ENCODE measurements around the gene SLC25A52. TPM values are rescaled to one million over a fixed set of nuclear protein-coding genes. Genes with fewer than 3 reads are reported as not detected.

Gene SLC25A52
- total and polyA plus RNA-seq, 7 donors: 0.05 to 0.78 TPM; not detected in 5

DNA sequence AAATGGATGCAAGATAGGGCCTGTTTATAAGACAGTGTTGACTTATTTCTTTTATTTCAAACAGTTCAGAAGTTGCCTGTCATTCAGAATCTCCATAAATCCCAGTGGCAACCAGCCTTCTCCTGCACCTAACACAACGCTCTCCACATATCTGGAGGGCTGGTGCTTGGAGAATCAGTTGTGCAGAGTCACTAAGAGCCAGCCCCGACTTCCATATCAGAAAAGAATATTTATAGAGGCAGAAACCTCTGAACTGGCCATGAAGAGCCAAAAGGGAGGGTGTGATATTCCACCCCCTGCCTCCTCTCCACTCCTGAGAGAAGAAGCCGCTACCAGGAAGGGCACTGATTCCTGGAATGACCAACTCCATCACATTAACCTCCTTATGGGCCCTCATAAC lies 42.3 kb downstream of the SLC25A52 start:
- WGBS, 3 donors: 67 to 85% (median 82%) methylated on average over 3 of the region's 3 CpGs
- Histone ChIP-seq H3K27me3 (ENCODE audit: insufficient read depth in 3 of 3, low read length in 2 of 3) (no peaks in the 10 kb centered on the region), H3K4me1 (peaks cover 4% of the 10 kb centered on the region), H3K9me3 (no peaks in the 10 kb centered on the region), H3K27ac (no peak overlapping the region), H3K4me3 (no peak overlapping the region), H3K36me3 (ENCODE audit: insufficient read depth in 1 of 2, low read depth in 1 of 2) (no peaks in the 10 kb centered on the region)
- TF ChIP-seq, protein P1, sequence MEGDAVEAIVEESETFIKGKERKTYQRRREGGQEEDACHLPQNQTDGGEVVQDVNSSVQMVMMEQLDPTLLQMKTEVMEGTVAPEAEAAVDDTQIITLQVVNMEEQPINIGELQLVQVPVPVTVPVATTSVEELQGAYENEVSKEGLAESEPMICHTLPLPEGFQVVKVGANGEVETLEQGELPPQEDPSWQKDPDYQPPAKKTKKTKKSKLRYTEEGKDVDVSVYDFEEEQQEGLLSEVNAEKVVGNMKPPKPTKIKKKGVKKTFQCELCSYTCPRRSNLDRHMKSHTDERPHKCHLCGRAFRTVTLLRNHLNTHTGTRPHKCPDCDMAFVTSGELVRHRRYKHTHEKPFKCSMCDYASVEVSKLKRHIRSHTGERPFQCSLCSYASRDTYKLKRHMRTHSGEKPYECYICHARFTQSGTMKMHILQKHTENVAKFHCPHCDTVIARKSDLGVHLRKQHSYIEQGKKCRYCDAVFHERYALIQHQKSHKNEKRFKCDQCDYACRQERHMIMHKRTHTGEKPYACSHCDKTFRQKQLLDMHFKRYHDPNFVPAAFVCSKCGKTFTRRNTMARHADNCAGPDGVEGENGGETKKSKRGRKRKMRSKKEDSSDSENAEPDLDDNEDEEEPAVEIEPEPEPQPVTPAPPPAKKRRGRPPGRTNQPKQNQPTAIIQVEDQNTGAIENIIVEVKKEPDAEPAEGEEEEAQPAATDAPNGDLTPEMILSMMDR (IDR thresholded peaks at IDR 0.05): no peak
- intact Hi-C loops (cut with DNase I): no loop called here
- DNase-seq (no peak), ATAC-seq (no peak)

DNA sequence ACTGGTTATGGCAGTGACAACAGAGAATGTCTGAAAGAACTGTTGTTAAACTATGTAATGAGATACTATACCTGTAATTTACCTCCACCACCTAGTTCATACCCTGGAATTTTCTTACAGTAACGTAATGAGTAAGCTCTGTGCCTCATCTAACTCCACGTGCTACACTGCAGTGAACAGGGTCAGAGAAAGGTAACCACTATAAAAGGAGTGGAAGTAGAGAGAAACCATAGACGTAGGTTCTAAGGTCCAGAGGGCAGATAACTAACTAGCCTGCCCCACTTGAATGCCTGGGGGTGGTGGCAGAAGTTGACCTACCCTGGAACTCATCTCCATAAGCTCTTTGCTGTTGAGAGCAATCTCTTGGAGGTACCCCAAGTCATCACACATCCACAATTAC lies 44.3 kb downstream of the SLC25A52 start:
- no peak for DNase-seq
- H3K36me3 ChIP-seq (ENCODE audit: insufficient read depth in 1 of 2, low read depth in 1 of 2): no peaks in the 10 kb centered on the region

DNA sequence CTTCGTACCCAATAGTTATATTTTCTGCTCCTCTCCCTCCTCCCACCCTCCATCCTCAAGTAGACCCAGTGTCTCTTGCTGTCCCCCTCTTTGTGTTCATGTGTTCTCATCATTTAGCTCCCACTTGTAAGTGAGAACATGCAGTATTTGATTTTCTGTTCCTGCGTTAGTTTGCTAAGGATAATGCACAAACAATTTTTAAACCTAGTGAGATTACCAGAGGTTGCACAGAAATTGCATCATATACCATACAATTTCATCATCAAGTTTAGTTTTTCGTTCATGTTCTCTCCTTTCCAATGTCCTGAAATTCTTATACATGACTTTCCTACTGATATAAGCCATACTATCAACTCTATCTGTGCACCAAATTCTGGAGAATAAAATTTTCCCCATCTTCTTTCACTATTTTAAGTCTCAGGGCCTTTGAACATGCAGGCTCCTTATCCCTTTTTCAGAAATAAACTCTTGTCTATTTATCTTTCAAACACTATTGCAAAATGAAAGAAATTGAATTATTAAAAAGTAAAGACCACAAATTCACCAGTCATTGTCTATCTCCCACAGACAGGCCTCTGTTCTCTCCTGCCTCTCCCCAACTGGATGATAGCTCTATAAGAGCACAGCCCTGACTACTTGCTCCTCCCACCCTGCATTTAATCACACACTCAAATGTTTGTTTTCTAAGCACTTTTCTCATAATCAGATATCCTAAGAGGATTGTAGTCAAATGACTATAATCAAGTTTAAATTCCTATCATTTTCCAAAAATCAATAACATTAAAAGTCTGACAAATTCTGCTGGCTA lies 49.1 kb downstream of the SLC25A52 start:
- Histone ChIP-seq H3K4me3 (no peak overlapping the region), H3K9me3 (no peaks in the 10 kb centered on the region), H3K4me1 (no peaks in the 10 kb centered on the region), H3K36me3 (ENCODE audit: insufficient read depth in 1 of 2, low read depth in 1 of 2) (no peaks in the 10 kb centered on the region), H3K27ac (no peak overlapping the region), H3K27me3 (ENCODE audit: insufficient read depth in 3 of 3, low read length in 2 of 3) (no peaks in the 10 kb centered on the region)
- TF ChIP-seq, protein P1 (IDR thresholded peaks at IDR 0.05): no peak
- no peak for ATAC-seq
- DNase-seq: no peak
- WGBS, 3 donors: 82 to 95% (median 87%) methylated on average over 3 of the region's 3 CpGs
- intact Hi-C loops (cut with DNase I): no loop called here

More for the DNA sequence above, 44.3 kb downstream of the SLC25A52 start:
- Histone ChIP-seq H3K9me3 (no peaks in the 10 kb centered on the region), H3K4me1 (no peaks in the 10 kb centered on the region), H3K27me3 (ENCODE audit: insufficient read depth in 3 of 3, low read length in 2 of 3) (no peaks in the 10 kb centered on the region), H3K4me3 (no peak overlapping the region), H3K27ac (no peak overlapping the region)
- TF ChIP-seq, protein P1 (IDR thresholded peaks at IDR 0.05): no peak
- intact Hi-C loops (cut with DNase I): no loop called here
- WGBS, 3 donors: 69 to 75% (median 74%) methylated on average over 3 of the region's 3 CpGs
- no peak for ATAC-seq

DNA sequence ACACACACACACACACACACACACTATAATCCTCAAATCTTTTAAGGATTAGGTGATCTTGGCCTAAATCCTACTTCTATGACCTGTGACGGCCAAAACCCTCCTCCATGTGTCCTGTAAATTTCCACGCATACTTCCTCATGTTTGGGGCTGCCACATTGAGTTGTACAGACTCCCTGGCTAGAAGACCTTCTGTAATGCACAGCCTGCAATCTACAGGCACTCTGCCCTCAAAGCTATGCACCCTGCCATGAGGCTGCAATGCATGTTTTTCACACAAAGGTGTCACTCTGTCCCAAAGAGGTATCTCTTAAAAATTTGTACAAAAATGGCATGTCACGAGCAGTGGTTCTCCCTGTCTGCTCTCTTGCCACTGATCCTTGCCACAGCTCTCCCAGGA lies 49.9 kb downstream of the SLC25A52 start:
- Histone ChIP-seq H3K9me3 (no peaks in the 10 kb centered on the region), H3K36me3 (ENCODE audit: insufficient read depth in 1 of 2, low read depth in 1 of 2) (no peaks in the 10 kb centered on the region), H3K4me1 (no peaks in the 10 kb centered on the region), H3K4me3 (no peak overlapping the region), H3K27ac (no peak overlapping the region), H3K27me3 (ENCODE audit: insufficient read depth in 3 of 3, low read length in 2 of 3) (no peaks in the 10 kb centered on the region)
- ATAC-seq: no peak
- 44 to 57% (median 46%) methylated on average over 3 of the region's 3 CpGs for WGBS, 3 donors
- DNase-seq: no peak
- TF ChIP-seq, protein P1 (IDR thresholded peaks at IDR 0.05): no peak
- intact Hi-C loops (cut with DNase I): no loop called here

Other genes with a start within 250 kb of the SLC25A52 start
- not detected for gene TTR, start 169.0 kb downstream of the SLC25A52 start, total RNA-seq
- gene TTR, start 169.0 kb downstream of the SLC25A52 start, polyA plus RNA-seq: under 1 TPM in 2 of 3 donors, not detected in 1; 0.21 to 0.25 TPM
- 10 to 100 TPM in 1 of 4 donors, 1 to 10 TPM in 3; 4.1 to 13.3 (median 9.0) TPM for gene B4GALT6, start 76.3 kb downstream of the SLC25A52 start, total RNA-seq
- 1 to 10 TPM in 2 of 3 donors, under 1 TPM in 1; 0.98 to 6.7 (median 4.0) TPM for gene B4GALT6, start 76.3 kb downstream of the SLC25A52 start, polyA plus RNA-seq
- gene TRAPPC8, start 182.2 kb upstream of the SLC25A52 start, total RNA-seq: 10 to 100 TPM; 29.7 to 36.8 (median 34.5) TPM
- gene TRAPPC8, start 182.2 kb upstream of the SLC25A52 start, polyA plus RNA-seq: 10 to 100 TPM; 17.1 to 30.5 (median 19.8) TPM